Lung (tissue), 12 donors: ENCODE measurements around the gene HCN4. TPM values are rescaled to one million over a fixed set of nuclear protein-coding genes. Genes with fewer than 3 reads are reported as not detected.

Source experiments
- ATAC-seq: fragments of 200-7000 bp; cut with Tn5 transposase; one replicate; pipeline ENCODE4 v1.9.1; 2020; ENCODE audit warnings: moderate number of reproducible peaks; ENCODE audit not compliant: insufficient read depth, low FRiP score
- DNase-seq, 3 donors: peaks; one replicate each; pipeline ENCODE4 v3.0.0-alpha.2; 2013 to 2017
- H3K27ac ChIP-seq, 2 donors: one replicate each; pipeline ENCODE4 v1.5.1; 2013; ENCODE audit warnings: mild to moderate bottlenecking in 2 of 2, moderate library complexity in 2 of 2, control low read depth in 1 of 2, inconsistent platforms in 1 of 2, low read depth in 1 of 2, low read length in 1 of 2
- H3K27me3 ChIP-seq, 3 donors: one replicate each; pipeline ENCODE4 v1.5.1; 2013; ENCODE audit warnings: low read length in 2 of 3; ENCODE audit not compliant: control insufficient read depth in 3 of 3, insufficient read depth in 3 of 3
- H3K36me3 ChIP-seq, 4 donors: one replicate each; pipeline ENCODE4 v1.5.1; 2013; ENCODE audit warnings: low read length in 4 of 4, mild to moderate bottlenecking in 1 of 4, moderate library complexity in 1 of 4; ENCODE audit not compliant: control insufficient read depth in 4 of 4, insufficient read depth in 4 of 4
- H3K4me1 ChIP-seq, 5 donors: one replicate each; pipeline ENCODE4 v1.5.1; 2013; ENCODE audit warnings: low read length in 5 of 5, mild to moderate bottlenecking in 2 of 5, moderate library complexity in 1 of 5; ENCODE audit not compliant: control insufficient read depth in 5 of 5, insufficient read depth in 5 of 5
- H3K4me3 ChIP-seq: one replicate; pipeline ENCODE4 v1.5.1; 2013; ENCODE audit warnings: mild to moderate bottlenecking, control low read depth, moderate library complexity
- H3K9ac ChIP-seq, 2 donors: one replicate each; pipeline ENCODE4 v1.5.1; 2013; ENCODE audit warnings: low read length in 2 of 2, control low read depth in 1 of 2; ENCODE audit not compliant: insufficient read depth in 1 of 2
- H3K9me3 ChIP-seq, 4 donors: one replicate each; pipeline ENCODE4 v1.5.1; 2013; ENCODE audit warnings: low read length in 3 of 4, mild to moderate bottlenecking in 1 of 4, moderate library complexity in 1 of 4; ENCODE audit not compliant: control insufficient read depth in 4 of 4, insufficient read depth in 3 of 4
- CTCF ChIP-seq: IDR thresholded peaks from 2 replicates; pipeline ENCODE4 v1.5.1; 2012; ENCODE audit warnings: mild to moderate bottlenecking; ENCODE audit errors: control extremely low read depth, extremely low read depth
- WGBS, 2 donors: extraction: QIAGEN DNeasy Blood & Tissue Kit; methylation state at CpG; one replicate each; pipeline ENCODE4 v1.1.7; 2013; 5-methylcytosine and 5-hydroxymethylcytosine counted together
- polyA plus RNA-seq, 2 donors: library from polyadenylated mRNA; stranded (reverse); fragments of 200-250 nt; gene quantifications; one replicate each; pipeline ENCODE4 v1.2.1, GENCODE V29; 2013
- total RNA-seq, 2 donors: library from RNA; depleted of rRNA in 1 of 2; stranded (reverse); fragments of >200 nt in 1 of 2; gene quantifications; one replicate each; pipeline ENCODE4 v1.2.1, GENCODE V29; 2014 to 2021
- donor health status: control.
- donor health status: control.
- donor health status: Bipolar disorder and iron deficiency.
- donor health status: healthy.
- donor health status: DM: yes; HTN: yes; CAD: no.

The HCN4 gene
- total and polyA plus RNA-seq, 4 donors = 0.06 to 1.0 (median 0.21) TPM

GRCh38 chr15:73320619-73321180, 48.1 kb downstream of the HCN4 start:
- Histone ChIP-seq H3K36me3 (no peaks in the 10 kb centered on the region), H3K9ac (no peak overlapping the region), H3K9me3 (peaks cover 0 to 10% (median 0%) of the 10 kb centered on the region in 4 donors), H3K4me3 (no peak overlapping the region), H3K4me1 (no peaks in the 10 kb centered on the region), H3K27me3 (peaks cover 0 to 8% (median 0%) of the 10 kb centered on the region in 3 donors), H3K27ac (no peak overlapping the region)
- DNase-seq (peak in 1 of 3 donors; percentile 1), ATAC-seq (no peak)
- WGBS, 2 donors = 98 to 100% methylated on average over 3 of the region's 3 CpGs
- no peak for TF ChIP-seq CTCF

- no peaks in the 10 kb centered on the region for H3K36me3 ChIP-seq
- no peak for ATAC-seq
- H3K4me3 ChIP-seq = no peak overlapping the region
- DNase-seq = peak in 1 of 3 donors; percentile 4
- H3K27ac ChIP-seq = no peak overlapping the region
- WGBS, 2 donors = 73 to 76% methylated on average over 8 of the region's 8 CpGs
- TF ChIP-seq CTCF = no peak
- H3K27me3 ChIP-seq = peaks cover 0 to 8% (median 0%) of the 10 kb centered on the region in 3 donors
- no peaks in the 10 kb centered on the region for H3K4me1 ChIP-seq
- no peak overlapping the region for H3K9ac ChIP-seq
- peaks cover 0 to 10% (median 0%) of the 10 kb centered on the region in 4 donors for H3K9me3 ChIP-seq
These were observed 49.1 kb downstream of the HCN4 start for GRCh38 chr15:73319460-73320245.

GRCh38 chr15:73318463-73319351, 50.1 kb downstream of the HCN4 start:
- Histone ChIP-seq H3K9ac (no peak overlapping the region), H3K4me1 (no peaks in the 10 kb centered on the region), H3K27me3 (peaks cover 0 to 8% (median 0%) of the 10 kb centered on the region in 3 donors), H3K4me3 (no peak overlapping the region), H3K9me3 (peaks cover 0 to 6% (median 0%) of the 10 kb centered on the region in 4 donors), H3K36me3 (no peaks in the 10 kb centered on the region), H3K27ac (no peak overlapping the region)
- no peak for TF ChIP-seq CTCF
- DNase-seq (peak in 2 of 3 donors; percentile 23 to 24), ATAC-seq (no peak)
- 20 to 22% methylated on average over 39 to 42 of the region's 42 CpGs for WGBS, 2 donors
